GM19238 (cell line): Measurements from ENCODE around the gene NASP.

Source experiments
- DNase-seq: peaks from one replicate; pipeline ENCODE4 v3.0.0; 2011; ENCODE audit warnings: low spot score; ENCODE audit not compliant: insufficient read length

The NASP gene

DNA sequence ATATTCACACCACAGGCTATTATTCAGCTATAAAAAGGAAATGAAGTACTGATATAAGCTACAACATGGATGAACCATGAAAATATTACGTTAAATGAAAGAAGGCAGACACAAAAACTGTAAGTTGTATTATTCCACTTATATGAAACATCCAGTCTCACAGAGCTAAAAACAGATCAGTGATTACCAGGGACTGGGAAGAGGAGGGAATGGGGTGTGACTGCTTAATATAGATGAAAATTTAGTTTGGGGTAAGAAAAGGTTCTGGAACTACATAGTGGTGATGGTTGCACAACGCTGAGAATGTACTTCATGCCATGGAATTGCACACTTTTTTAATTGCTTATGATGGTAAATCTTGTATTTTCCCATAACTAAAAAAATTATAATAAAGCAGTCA, 83.0 kb downstream of the NASP start:
- no peak for DNase-seq

DNA sequence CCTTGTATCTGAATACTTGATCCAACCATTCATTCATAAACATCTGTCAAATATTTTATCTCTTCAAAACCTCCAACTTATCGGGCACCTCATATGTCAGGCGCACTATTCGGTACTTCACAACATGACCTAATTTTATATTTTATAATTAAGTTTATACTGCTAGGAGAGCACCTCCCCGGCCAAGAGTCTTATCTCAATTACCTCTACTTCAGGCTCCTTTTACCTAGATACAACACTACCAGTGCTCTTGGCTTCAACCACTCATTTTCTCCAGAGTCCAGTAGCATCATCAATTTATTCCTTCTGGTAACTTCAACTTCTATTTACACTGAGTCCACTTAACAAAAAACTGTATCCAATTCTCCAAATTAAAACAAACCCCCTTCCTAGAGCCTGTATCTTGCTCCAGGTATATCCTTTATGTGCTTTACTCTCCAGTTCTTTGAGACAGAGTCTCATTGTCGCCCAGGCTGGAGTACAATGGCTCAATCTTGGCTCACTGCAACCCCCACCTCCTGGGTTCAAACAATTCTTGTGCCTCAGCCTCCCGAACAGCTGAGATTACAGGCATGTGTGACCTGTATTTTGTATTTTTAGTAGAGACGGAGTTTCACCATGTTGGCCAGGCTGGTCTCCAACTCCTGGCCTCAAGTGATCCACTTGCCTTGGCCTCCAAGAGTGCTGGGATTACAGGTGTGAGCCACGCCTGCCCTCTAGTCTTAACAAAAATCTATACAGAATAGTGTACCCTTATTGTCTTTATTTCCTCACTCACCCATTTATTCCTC, 83.7 kb downstream of the NASP start:
- DNase-seq = no peak
